Epithelial cell of esophagus (primary cell): ENCODE data around the gene ZNF724.
"Not testable (repeated sequence)": the region's sequence is repeated elsewhere in the genome, so short reads cannot be mapped to it uniquely, and the experiment has no call there.

Source experiments
- DNase-seq: peaks from one replicate; pipeline ENCODE4 v3.0.0; 2010; ENCODE audit warnings: low read depth
- H3K4me3 ChIP-seq: 2 replicates; pipeline ENCODE4 v1.5.1; 2011; ENCODE audit warnings: mild to moderate bottlenecking, low read length, control low read depth
- CTCF ChIP-seq: IDR thresholded peaks from 2 replicates; pipeline ENCODE4 v1.5.1; 2011; ENCODE audit warnings: low read depth, mild to moderate bottlenecking, low read length, control low read depth, inconsistent platforms; ENCODE audit not compliant: insufficient read depth; ENCODE audit errors: missing control alignments

The ZNF724 gene

GRCh38 chr19:23261496-23262020 lies 11.4 kb upstream of the ZNF724 start:
- DNase-seq = no peak

DNA sequence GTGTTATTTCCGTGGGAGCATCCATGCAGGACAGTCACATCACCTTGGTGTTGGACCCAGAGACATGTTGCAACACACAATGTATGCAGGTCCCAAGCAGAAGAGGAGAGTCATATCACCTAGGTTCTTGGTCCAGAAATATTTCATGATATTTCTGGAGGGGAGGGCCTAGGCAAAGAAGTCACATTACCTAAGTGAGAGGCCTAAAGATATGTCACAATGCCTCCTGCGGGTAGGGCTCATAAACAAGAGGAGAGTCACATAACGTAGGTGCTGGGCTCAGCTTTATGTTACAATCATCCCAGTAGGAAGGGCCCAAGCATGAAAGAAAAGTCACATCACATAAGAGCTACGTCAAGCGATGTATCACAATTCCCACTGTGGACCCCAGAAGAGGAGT lies 10.8 kb upstream of the ZNF724 start:
- no peak for DNase-seq
- TF ChIP-seq CTCF = no peak
- H3K4me3 ChIP-seq = no peak overlapping the region

More at GRCh38 chr19:23261496-23262020, 11.4 kb upstream of the ZNF724 start:
- no peak overlapping the region for H3K4me3 ChIP-seq
- TF ChIP-seq CTCF = no peak

- no peak overlapping the region for H3K4me3 ChIP-seq
- no peak for TF ChIP-seq CTCF
These were observed 9.8 kb upstream of the ZNF724 start for GRCh38 chr19:23259961-23260360.

GRCh38 chr19:23255700-23256099 lies 5.5 kb upstream of the ZNF724 start:
- no peak for TF ChIP-seq CTCF
- no peak for DNase-seq
- no peak overlapping the region for H3K4me3 ChIP-seq

More at GRCh38 chr19:23259961-23260360, 9.8 kb upstream of the ZNF724 start:
- DNase-seq = no peak

- DNase-seq = no peak
- no peak overlapping the region for H3K4me3 ChIP-seq
- no peak for TF ChIP-seq CTCF
These were observed 4.1 kb upstream of the ZNF724 start for GRCh38 chr19:23254141-23254910.

DNA sequence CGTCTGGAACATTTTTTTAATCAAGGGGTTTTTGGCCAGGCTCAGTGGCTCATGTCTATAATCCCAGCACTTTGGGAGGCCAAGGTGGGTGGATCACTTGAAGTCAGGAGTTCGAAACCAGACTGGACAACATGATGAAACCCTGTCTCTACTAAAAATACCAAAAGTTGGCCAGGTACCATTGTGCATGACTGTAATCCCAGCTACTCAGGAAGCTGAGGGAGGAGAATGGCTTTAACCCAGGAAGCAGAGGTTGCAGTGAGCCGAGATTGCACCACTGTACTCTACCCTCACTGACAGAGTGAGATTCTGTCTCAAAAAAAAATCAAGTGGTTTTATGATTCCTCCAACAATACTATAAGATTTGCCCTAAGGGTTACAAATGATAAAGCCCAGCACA lies 3.1 kb upstream of the ZNF724 start:
- H3K4me3 ChIP-seq, DNase-seq: not testable (repeated sequence)

- no peak overlapping the region for H3K4me3 ChIP-seq
- no peak for DNase-seq
- TF ChIP-seq CTCF = no peak
These were observed 8.8 kb downstream of the ZNF724 start for GRCh38 chr19:23241419-23241818.
